PFSK-1 (cell line): ENCODE measurements around the gene AQP12B.

Experiments
- POLR2AphosphoS5 ChIP-seq: IDR thresholded peaks from 2 replicates; pipeline ENCODE4 v1.6.1; 2012; ENCODE audit warnings: low read depth, mild to moderate bottlenecking, control low read depth, low read length, moderate library complexity
- SIN3A ChIP-seq: IDR thresholded peaks from 2 replicates; pipeline ENCODE4 v1.6.1; 2012; ENCODE audit warnings: mild to moderate bottlenecking, low read length, moderate library complexity, borderline replicate concordance; ENCODE audit not compliant: insufficient read depth
- TAF1 ChIP-seq: IDR thresholded peaks from 2 replicates; pipeline ENCODE4 v1.6.1; 2012; ENCODE audit warnings: low read length, control low read depth, borderline replicate concordance; ENCODE audit not compliant: insufficient read depth
- TF ChIP-seq, protein P1 (sequence below), 2 experiments: IDR thresholded peaks; 2 replicates each; pipeline versions ENCODE4 v1.6.1 to v1.8.0; 2011 to 2012; ENCODE audit warnings: low read depth in 2 of 2, low read length in 2 of 2, control low read depth in 1 of 2, inconsistent platforms in 1 of 2, mild to moderate bottlenecking in 1 of 2, moderate library complexity in 1 of 2; ENCODE audit not compliant: insufficient read depth in 1 of 2

DNA sequence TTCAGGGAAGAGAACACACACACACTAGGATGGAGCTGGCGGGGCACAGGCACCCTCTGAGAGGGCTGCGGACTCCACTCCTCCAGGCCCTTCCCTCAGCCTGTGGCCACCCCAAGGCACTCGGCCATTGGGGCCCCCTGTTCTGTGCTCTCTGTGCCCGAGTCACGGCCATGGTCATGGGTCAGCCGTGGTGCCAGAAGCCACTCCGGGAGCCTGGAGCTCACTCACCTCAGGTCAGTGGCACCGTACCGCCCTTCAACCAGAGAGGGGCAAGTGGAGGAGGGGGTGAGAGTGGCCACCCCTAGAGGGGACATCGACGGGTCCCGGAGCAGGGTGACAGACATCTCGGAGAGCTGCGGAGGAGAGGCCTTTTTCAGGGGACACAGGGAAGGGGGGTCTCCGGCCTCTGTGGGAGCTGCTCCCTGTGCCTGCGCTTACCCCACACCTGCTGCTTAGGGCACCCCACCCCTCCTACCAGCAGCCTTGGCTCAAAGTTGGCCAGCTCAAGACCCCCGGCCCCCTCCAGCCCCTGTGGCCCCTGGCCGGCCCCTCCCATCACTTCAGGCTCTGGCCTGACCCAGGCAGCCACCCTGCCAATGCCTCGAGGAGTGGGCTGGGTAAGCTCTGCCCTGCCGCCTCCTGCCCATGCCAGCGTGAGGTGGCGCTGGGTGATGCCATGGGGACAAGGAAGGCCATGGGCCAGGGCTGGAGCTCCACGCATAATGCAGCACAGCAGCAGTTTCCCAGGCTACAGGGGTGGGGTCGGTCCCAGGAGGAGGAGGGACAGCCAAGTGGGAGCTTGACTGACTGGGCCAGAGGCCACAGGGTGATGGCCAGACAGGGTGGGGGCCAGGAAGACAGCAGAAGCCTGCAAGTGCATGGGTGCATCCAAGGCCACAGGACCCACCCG is 38.3 kb upstream of the AQP12B start:
- TF ChIP-seq, protein P1, sequence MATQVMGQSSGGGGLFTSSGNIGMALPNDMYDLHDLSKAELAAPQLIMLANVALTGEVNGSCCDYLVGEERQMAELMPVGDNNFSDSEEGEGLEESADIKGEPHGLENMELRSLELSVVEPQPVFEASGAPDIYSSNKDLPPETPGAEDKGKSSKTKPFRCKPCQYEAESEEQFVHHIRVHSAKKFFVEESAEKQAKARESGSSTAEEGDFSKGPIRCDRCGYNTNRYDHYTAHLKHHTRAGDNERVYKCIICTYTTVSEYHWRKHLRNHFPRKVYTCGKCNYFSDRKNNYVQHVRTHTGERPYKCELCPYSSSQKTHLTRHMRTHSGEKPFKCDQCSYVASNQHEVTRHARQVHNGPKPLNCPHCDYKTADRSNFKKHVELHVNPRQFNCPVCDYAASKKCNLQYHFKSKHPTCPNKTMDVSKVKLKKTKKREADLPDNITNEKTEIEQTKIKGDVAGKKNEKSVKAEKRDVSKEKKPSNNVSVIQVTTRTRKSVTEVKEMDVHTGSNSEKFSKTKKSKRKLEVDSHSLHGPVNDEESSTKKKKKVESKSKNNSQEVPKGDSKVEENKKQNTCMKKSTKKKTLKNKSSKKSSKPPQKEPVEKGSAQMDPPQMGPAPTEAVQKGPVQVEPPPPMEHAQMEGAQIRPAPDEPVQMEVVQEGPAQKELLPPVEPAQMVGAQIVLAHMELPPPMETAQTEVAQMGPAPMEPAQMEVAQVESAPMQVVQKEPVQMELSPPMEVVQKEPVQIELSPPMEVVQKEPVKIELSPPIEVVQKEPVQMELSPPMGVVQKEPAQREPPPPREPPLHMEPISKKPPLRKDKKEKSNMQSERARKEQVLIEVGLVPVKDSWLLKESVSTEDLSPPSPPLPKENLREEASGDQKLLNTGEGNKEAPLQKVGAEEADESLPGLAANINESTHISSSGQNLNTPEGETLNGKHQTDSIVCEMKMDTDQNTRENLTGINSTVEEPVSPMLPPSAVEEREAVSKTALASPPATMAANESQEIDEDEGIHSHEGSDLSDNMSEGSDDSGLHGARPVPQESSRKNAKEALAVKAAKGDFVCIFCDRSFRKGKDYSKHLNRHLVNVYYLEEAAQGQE (IDR thresholded peaks at IDR 0.05; ENCODE audit: insufficient read depth in 1 of 2, low read depth in 2 of 2, low read length in 2 of 2), result no peak
- TF ChIP-seq SIN3A, result no peak
- TF ChIP-seq TAF1, result no peak
- TF ChIP-seq POLR2AphosphoS5, result no peak
